H9 (cell line): ENCODE measurements around the gene ATG7. TPM values are rescaled to one million over a fixed set of nuclear protein-coding genes. Genes with fewer than 3 reads are reported as not detected.

Experiments
- DNase-seq: peaks from one replicate; pipeline ENCODE4 v3.0.0-alpha.2; 2017
- H2AFZ ChIP-seq: one replicate; pipeline ENCODE4 v1.6.1; 2013; ENCODE audit warnings: mild to moderate bottlenecking, low read length, control low read depth, moderate library complexity
- H2AK5ac ChIP-seq: 2 replicates; pipeline ENCODE4 v1.6.1; 2013; ENCODE audit warnings: low read length, control low read depth, mixed read lengths; ENCODE audit not compliant: insufficient read length
- H2BK120ac ChIP-seq: one replicate; pipeline ENCODE4 v1.6.1; 2013; ENCODE audit warnings: low read depth, mild to moderate bottlenecking, low read length, control low read depth, inconsistent platforms; ENCODE audit not compliant: poor library complexity, severe bottlenecking
- H2BK12ac ChIP-seq: 2 replicates; pipeline ENCODE4 v1.6.1; 2013; ENCODE audit warnings: low read length, control low read depth, mixed read lengths, low read depth; ENCODE audit not compliant: insufficient read length
- H2BK15ac ChIP-seq: 2 replicates; pipeline ENCODE4 v1.6.1; 2013; ENCODE audit warnings: low read depth, low read length, control low read depth
- H2BK20ac ChIP-seq: one replicate; pipeline ENCODE4 v1.6.1; 2013; ENCODE audit warnings: low read depth, mild to moderate bottlenecking, low read length, control low read depth, inconsistent platforms; ENCODE audit not compliant: poor library complexity, severe bottlenecking
- H2BK5ac ChIP-seq: 2 replicates; pipeline ENCODE4 v1.6.1; 2013; ENCODE audit warnings: low read length, control low read depth, mixed read lengths; ENCODE audit not compliant: insufficient read length
- H3K14ac ChIP-seq: 2 replicates; pipeline ENCODE4 v1.6.1; 2013; ENCODE audit warnings: low read length, control low read depth; ENCODE audit not compliant: insufficient read depth
- H3K18ac ChIP-seq: 2 replicates; pipeline ENCODE4 v1.6.1; 2013; ENCODE audit warnings: low read depth, mild to moderate bottlenecking, mixed read lengths, low read length, control low read depth; ENCODE audit not compliant: insufficient read length
- H3K23ac ChIP-seq: 2 replicates; pipeline ENCODE4 v1.6.1; 2013; ENCODE audit warnings: low read length, control low read depth, mixed read lengths, low read depth; ENCODE audit not compliant: insufficient read length
- H3K23me2 ChIP-seq: 2 replicates; pipeline ENCODE4 v1.6.1; 2013; ENCODE audit warnings: low read depth, mild to moderate bottlenecking, mixed read lengths, low read length, control low read depth; ENCODE audit not compliant: insufficient read length, poor library complexity, severe bottlenecking
- H3K27ac ChIP-seq: 2 replicates; pipeline ENCODE4 v1.5.1; 2013; ENCODE audit warnings: low read length, control low read depth, mixed read lengths, low read depth; ENCODE audit not compliant: insufficient read length
- H3K27me3 ChIP-seq: 2 replicates; pipeline ENCODE4 v1.6.1; 2013; ENCODE audit warnings: low read length, control low read depth, inconsistent platforms; ENCODE audit not compliant: insufficient read depth
- H3K4ac ChIP-seq: 2 replicates; pipeline ENCODE4 v1.6.1; 2013; ENCODE audit warnings: low read depth, mild to moderate bottlenecking, control low read depth, inconsistent platforms, low read length, moderate library complexity
- H3K4me1 ChIP-seq: 2 replicates; pipeline ENCODE4 v1.6.1; 2013; ENCODE audit warnings: low read length, control low read depth, inconsistent platforms; ENCODE audit not compliant: insufficient read depth
- H3K4me2 ChIP-seq: 2 replicates; pipeline ENCODE4 v1.6.1; 2013; ENCODE audit warnings: low read length, control low read depth, mixed read lengths; ENCODE audit not compliant: insufficient read length, insufficient read depth
- H3K56ac ChIP-seq: 2 replicates; pipeline ENCODE4 v1.6.1; 2013; ENCODE audit warnings: low read depth, mild to moderate bottlenecking, mixed read lengths, low read length, control low read depth; ENCODE audit not compliant: insufficient read length
- H3K79me1 ChIP-seq: 2 replicates; pipeline ENCODE4 v1.6.1; 2013; ENCODE audit warnings: low read depth, mild to moderate bottlenecking, moderate library complexity, low read length, control low read depth, inconsistent platforms; ENCODE audit not compliant: insufficient read depth, poor library complexity, severe bottlenecking
- H3K79me2 ChIP-seq: 2 replicates; pipeline ENCODE4 v1.6.1; 2013; ENCODE audit warnings: low read length, control low read depth, inconsistent platforms; ENCODE audit not compliant: insufficient read depth
- H3K9ac ChIP-seq: 2 replicates; pipeline ENCODE4 v1.6.1; 2013; ENCODE audit warnings: low read length, control low read depth, mixed read lengths; ENCODE audit not compliant: insufficient read length; ENCODE audit errors: extremely low read depth
- H3K9me3 ChIP-seq: one replicate; pipeline ENCODE4 v1.6.1; 2013; ENCODE audit warnings: low read depth, low read length, inconsistent platforms; ENCODE audit not compliant: control insufficient read depth
- H3T11ph ChIP-seq: one replicate; pipeline ENCODE4 v1.6.1; 2013; ENCODE audit warnings: mild to moderate bottlenecking, low read length, control low read depth, inconsistent platforms
- H4K20me1 ChIP-seq: one replicate; pipeline ENCODE4 v1.6.1; 2013; ENCODE audit not compliant: control insufficient read depth, insufficient read length, insufficient read depth
- H4K5ac ChIP-seq: 2 replicates; pipeline ENCODE4 v1.6.1; 2013; ENCODE audit warnings: low read depth, mild to moderate bottlenecking, mixed read lengths, low read length, control low read depth; ENCODE audit not compliant: insufficient read length
- H4K8ac ChIP-seq: replicated peaks from 2 replicates; pipeline ENCODE4 v1.6.1; 2013; ENCODE audit warnings: low read length, control low read depth, mixed read lengths, low read depth; ENCODE audit not compliant: insufficient read length
- H4K91ac ChIP-seq: 2 replicates; pipeline ENCODE4 v1.6.1; 2013; ENCODE audit warnings: low read depth, mild to moderate bottlenecking, moderate library complexity, mixed read lengths, low read length, control low read depth; ENCODE audit not compliant: insufficient read length
- H3K27ac Mint-ChIP-seq, 3 experiments: 2 replicates in 2 of 3; 3 replicates in 1 of 3; pipeline ENCODE4 v1.8.0; 2020 to 2021; ENCODE audit warnings: mixed read lengths in 3 of 3, mild to moderate bottlenecking in 1 of 3, moderate library complexity in 1 of 3
- H3K27me3 Mint-ChIP-seq: 2 replicates; pipeline ENCODE4 v1.8.0; 2021; ENCODE audit warnings: low read depth, mild to moderate bottlenecking, moderate library complexity, mixed read lengths
- H3K36me3 Mint-ChIP-seq, 3 experiments: 2 replicates in 2 of 3; 3 replicates in 1 of 3; pipeline ENCODE4 v1.8.0; 2020 to 2021; ENCODE audit warnings: low read depth in 3 of 3, mixed read lengths in 3 of 3; ENCODE audit not compliant: insufficient read depth in 1 of 3
- H3K4me1 Mint-ChIP-seq, 2 experiments: 2 replicates each; pipeline ENCODE4 v1.8.0; 2020; ENCODE audit warnings: mixed read lengths in 2 of 2
- H3K4me3 Mint-ChIP-seq, 2 experiments: 2 replicates in 1 of 2; 3 replicates in 1 of 2; pipeline ENCODE4 v1.8.0; 2020 to 2021; ENCODE audit warnings: mild to moderate bottlenecking in 2 of 2, mixed read lengths in 2 of 2, moderate library complexity in 1 of 2
- H3K9me3 Mint-ChIP-seq, 2 experiments: 2 replicates in 1 of 2; 3 replicates in 1 of 2; pipeline ENCODE4 v1.8.0; 2020; ENCODE audit warnings: mild to moderate bottlenecking in 2 of 2, mixed read lengths in 2 of 2, moderate library complexity in 1 of 2
- WGBS: extraction: QIAGEN DNeasy Blood & Tissue Kit; methylation state at CpG from one replicate; pipeline ENCODE4 v1.1.7; 2013; ENCODE audit warnings: missing lambda C conversion rate, low lambda C conversion rate, mixed read lengths; ENCODE audit not compliant: insufficient read length; ENCODE audit errors: extremely low coverage; 5-methylcytosine and 5-hydroxymethylcytosine counted together
- total RNA-seq: library from RNA; stranded (reverse); gene quantifications from 2 replicates; pipeline ENCODE4 v1.2.1, GENCODE V29; 2021
- TF ChIP-seq, protein P1 (sequence below): fragments of 200-600 bp; sonication (generic); conservative IDR thresholded peaks from 3 replicates; pipeline ENCODE4 v1.8.0; 2021; ENCODE audit warnings: antibody characterized with exemption, mild to moderate bottlenecking

ATG7 gene
- total RNA-seq, 1 experiment from 2014 or later, result 17.9 TPM

DNA sequence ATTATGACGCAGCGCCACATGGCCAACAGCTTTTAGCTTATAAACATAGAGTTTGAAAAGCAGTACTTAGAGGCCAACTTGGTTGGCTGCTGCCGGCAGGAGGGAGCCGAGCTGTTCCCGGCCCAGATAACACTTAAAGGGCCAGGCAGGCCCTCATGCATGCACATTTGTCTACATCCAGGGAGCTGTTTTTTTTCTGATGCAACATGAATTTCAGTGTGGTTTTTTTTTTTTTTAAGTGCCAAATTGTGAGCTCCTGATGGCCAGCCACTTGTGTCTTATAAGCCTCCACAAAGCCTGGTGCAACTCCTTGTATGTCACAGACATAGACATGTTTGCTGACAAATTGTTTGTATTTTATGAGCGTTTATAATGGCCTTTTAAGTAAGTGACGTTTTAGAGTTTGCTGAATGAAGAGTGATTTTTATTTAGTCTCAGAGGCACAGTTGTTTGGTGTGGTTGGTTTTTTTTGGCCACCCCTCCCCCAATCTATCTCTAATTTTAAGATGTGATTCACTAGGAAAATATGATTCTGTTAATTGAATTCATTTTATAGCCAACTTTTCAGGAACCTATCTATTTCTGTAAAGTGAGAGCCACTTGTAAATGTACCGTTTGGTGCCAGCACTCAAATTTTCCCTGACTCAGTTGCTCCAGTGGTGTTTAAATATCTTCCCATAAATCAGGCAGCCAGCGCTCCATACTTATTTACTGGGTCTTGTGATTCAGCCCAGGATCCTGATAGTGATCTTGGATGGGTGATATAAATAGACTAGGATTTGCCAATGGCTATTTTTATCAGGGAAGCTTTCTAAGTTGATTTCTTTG is 237.2 kb downstream of the ATG7 start:
- Histone ChIP-seq H3K56ac (no peak overlapping the region), H4K91ac (no peak overlapping the region), H3K14ac (no peak overlapping the region), H3K79me1 (no peaks in the 10 kb centered on the region), H2BK5ac (no peak overlapping the region), H2BK15ac (no peak overlapping the region), H3K4ac (no peak overlapping the region), H4K8ac (no peak overlapping the region), H3K79me2 (no peaks in the 10 kb centered on the region), H2AFZ (no peak overlapping the region), H2BK20ac (no peak overlapping the region), H3K9ac (no peak overlapping the region), H3K27me3 (no peaks in the 10 kb centered on the region), H3K18ac (no peak overlapping the region), H2BK120ac (no peak overlapping the region), H3K4me1 (peaks cover 11% of the 10 kb centered on the region; the same call in 1 of the 2 replicates), H4K20me1 (no peaks in the 10 kb centered on the region), H3K27ac (no peak overlapping the region), H3K9me3 (no peaks in the 10 kb centered on the region), H3K23ac (no peak overlapping the region), H3K23me2 (no peaks in the 10 kb centered on the region), H4K5ac (no peak overlapping the region), H2AK5ac (no peak overlapping the region), H3K4me2 (no peak overlapping the region), H3T11ph (no peak overlapping the region), H2BK12ac (no peak overlapping the region)
- Mint-ChIP-seq H3K27ac (peak overlapping the region; percentile 17 to 49 (median 35); a peak in 3 of 7 replicates), H3K4me1 (peaks cover 25 to 26% of the 10 kb centered on the region in 2 experiments), H3K4me3 (peak overlapping the region in 1 of 2 experiments; percentile 8; a peak in 1 of 5 replicates), H3K36me3 (peaks cover 6 to 11% (median 7%) of the 10 kb centered on the region in 3 experiments; a peak in 5 of 7 replicates), H3K27me3 (no peaks in the 10 kb centered on the region), H3K9me3 (peaks cover 0 to 8% of the 10 kb centered on the region in 2 experiments; a peak in 1 of 5 replicates)
- DNase-seq, result no peak
- WGBS, result no CpG with 5 or more reads among the region's 9 CpGs
- TF ChIP-seq, protein P1, sequence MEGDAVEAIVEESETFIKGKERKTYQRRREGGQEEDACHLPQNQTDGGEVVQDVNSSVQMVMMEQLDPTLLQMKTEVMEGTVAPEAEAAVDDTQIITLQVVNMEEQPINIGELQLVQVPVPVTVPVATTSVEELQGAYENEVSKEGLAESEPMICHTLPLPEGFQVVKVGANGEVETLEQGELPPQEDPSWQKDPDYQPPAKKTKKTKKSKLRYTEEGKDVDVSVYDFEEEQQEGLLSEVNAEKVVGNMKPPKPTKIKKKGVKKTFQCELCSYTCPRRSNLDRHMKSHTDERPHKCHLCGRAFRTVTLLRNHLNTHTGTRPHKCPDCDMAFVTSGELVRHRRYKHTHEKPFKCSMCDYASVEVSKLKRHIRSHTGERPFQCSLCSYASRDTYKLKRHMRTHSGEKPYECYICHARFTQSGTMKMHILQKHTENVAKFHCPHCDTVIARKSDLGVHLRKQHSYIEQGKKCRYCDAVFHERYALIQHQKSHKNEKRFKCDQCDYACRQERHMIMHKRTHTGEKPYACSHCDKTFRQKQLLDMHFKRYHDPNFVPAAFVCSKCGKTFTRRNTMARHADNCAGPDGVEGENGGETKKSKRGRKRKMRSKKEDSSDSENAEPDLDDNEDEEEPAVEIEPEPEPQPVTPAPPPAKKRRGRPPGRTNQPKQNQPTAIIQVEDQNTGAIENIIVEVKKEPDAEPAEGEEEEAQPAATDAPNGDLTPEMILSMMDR, result no peak
